Measurements from ENCODE around the gene FASTK.

The FASTK gene

GRCh38 chr7:151064454-151064853, 16.2 kb downstream of the FASTK start:
- DNase-seq (ENCODE audit: low read depth), result no peak

DNA sequence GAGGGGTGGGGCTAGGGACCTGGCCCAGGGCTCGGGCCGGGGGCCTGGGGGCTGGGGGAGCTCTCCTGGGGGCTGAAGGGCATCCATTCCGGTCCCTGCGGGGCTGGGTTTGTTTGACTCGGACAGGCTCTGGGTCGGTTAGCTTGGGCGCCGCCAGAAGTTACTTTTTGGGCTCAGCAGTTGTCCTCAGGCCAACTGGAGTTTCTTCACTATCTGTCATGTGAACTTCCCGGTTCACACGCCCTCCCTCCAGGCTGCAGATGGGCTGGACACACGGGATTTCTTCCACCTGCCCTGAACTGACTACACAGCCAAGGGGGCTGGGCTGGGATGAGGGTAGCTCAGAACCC, 17.4 kb downstream of the FASTK start:
- peak; percentile 55 for DNase-seq (ENCODE audit: low read depth)

DNA sequence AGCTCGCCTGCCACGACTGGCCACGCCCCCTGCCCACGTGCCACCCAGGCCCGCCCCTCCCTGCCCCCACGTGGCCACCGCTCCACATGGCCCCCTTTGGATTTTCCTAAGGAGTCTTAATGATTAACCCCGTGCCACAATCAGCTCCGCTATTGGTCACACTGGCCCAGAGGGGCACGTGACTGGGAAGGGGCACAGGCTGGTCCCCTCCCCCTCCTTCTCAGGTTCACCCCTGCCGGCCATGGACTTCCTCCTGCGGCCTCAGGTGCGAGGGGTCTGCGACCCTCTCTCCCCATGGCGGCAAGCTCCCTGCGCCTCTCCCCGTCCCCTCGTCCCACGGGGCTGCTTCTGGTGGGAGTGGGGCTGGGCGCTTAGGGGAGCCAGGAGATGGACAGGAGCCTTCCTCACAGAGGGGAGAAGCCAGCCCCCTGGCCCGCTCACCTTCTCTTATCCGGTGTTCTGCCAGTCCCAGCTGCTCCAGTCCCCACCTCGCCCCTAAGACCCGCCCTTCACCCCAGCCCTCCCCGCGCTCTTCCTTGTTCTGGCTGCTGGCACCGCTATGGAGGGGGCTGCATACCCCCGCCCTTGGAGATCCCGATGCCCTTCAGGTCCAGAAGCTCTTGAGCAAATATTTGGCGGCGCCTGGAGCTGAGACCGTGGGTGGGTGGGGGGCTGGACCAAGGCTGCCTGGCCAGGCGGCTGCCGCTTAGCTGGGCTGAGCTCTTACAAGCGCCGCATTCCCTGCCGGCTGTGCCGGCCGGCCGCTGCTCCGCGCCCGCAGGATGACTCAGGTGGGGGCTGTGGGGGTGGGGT, 18.0 kb downstream of the FASTK start:
- DNase-seq (ENCODE audit: low read depth), result peak; percentile 71

GRCh38 chr7:151062111-151062398, 18.6 kb downstream of the FASTK start:
- DNase-seq (ENCODE audit: low read depth), result no peak

GRCh38 chr7:151061213-151062110, 19.1 kb downstream of the FASTK start:
- no peak for DNase-seq (ENCODE audit: low read depth)

GRCh38 chr7:151060416-151061212, 20.0 kb downstream of the FASTK start:
- DNase-seq (ENCODE audit: low read depth), result peak; percentile 48

DNA sequence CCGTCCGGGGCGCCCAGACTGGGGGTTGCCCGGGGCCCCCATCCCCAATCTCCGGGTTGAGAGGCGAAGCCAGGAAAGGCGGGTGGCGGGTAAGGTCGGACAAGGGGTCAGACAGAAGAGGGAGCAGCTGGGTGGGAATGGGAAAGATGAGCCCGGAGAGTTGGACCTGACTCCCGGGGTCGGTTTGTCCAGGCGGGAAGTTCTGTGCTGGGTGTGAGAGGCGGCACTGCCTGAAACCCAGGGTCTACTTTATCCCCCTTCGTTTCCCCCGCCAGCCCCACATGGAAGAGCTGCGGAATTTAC, 20.5 kb downstream of the FASTK start:
- DNase-seq (ENCODE audit: low read depth), result peak; percentile 49

- peak; percentile 74 for DNase-seq (ENCODE audit: low read depth)
Measured at GRCh38 chr7:151059367-151060112, 21.1 kb downstream of the FASTK start, which contains the start of gene SLC4A2. Gene SLC4A2 (plus strand): TSS chr7:151059589. CDS start chr7:151061988, 2,399 bp downstream.

GRCh38 chr7:151058781-151059366, 21.7 kb downstream of the FASTK start:
- DNase-seq (ENCODE audit: low read depth), result peak; percentile 47

GRCh38 chr7:151057989-151058780, 22.4 kb downstream of the FASTK start:
- peak; percentile 99 for DNase-seq (ENCODE audit: low read depth)

- no peak for DNase-seq (ENCODE audit: low read depth)
Measured at GRCh38 chr7:151057506-151057988, 23.1 kb downstream of the FASTK start, which contains the start of gene CDK5. Gene CDK5 (minus strand): TSS chr7:151057897. CDS start chr7:151057848, 49 bp downstream.

GRCh38 chr7:151056666-151057505, 23.7 kb downstream of the FASTK start:
- no peak for DNase-seq (ENCODE audit: low read depth)

DNA sequence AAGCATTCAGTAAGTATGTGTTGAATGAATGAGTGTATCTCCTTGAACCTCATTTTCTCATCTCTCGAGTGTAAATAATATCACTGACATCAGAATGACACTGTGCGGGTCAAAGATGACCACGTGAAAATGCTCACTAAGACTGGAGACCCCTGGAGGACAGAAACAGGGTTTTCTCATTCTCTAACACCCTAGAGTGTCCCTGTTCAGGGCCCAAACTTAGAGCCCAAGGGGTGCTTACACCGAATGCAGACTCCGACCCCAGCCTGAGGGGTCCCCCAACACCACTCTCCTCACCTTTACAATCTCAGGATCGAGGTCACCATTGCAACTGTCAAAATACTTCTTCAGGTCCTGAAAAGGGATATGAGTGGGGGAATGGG, 24.3 kb downstream of the FASTK start:
- DNase-seq (ENCODE audit: low read depth), result no peak

- DNase-seq (ENCODE audit: low read depth), result no peak
Measured at GRCh38 chr7:151053751-151054150, 26.9 kb downstream of the FASTK start.

- no peak for DNase-seq (ENCODE audit: low read depth)
Measured at GRCh38 chr7:151053096-151053495, 27.5 kb downstream of the FASTK start.

DNA sequence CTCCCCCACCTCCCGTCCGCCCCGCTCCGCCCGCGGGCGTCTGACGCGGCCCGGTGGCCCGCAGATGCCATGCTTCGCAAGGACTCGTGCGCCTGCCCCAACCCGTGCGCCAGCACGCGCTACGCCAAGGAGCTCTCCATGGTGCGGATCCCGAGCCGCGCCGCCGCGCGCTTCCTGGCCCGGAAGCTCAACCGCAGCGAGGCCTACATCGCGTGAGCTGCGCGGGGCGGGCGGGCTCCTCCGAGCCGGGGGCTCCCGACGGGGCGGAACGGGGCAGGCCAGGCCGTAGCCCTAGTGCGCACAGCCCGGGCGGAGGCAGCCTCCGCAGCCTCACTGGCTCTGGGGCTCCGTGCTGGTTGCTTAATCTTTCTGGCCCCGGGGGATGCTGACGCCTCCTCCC, 29.5 kb downstream of the FASTK start:
- DNase-seq (ENCODE audit: low read depth), result peak; percentile 59

DNA sequence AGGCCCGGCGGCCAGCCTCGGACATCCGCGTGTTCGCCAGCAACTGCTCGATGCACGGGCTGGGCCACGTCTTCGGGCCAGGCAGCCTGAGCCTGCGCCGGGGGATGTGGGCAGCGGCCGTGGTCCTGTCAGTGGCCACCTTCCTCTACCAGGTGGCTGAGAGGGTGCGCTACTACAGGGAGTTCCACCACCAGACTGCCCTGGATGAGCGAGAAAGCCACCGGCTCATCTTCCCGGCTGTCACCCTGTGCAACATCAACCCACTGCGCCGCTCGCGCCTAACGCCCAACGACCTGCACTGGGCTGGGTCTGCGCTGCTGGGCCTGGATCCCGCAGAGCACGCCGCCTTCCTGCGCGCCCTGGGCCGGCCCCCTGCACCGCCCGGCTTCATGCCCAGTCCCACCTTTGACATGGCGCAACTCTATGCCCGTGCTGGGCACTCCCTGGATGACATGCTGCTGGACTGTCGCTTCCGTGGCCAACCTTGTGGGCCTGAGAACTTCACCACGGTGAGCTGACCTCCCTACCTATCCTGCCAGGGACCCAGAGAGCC, 31.6 kb downstream of the FASTK start:
- no peak for DNase-seq (ENCODE audit: low read depth)

GRCh38 chr7:151047976-151048815, 32.4 kb downstream of the FASTK start, which contains the start of gene ASIC3:
Gene ASIC3 (plus strand): TSS chr7:151048531. CDS start chr7:151048886, 355 bp downstream.
- no peak for DNase-seq (ENCODE audit: low read depth)
